NOMO-1 treated with DMSO at 0.1 percent for 48 hours (cell line): ENCODE data around the gene CFL1.
"Not testable (repeated sequence)": the region's sequence is repeated elsewhere in the genome, so short reads cannot be mapped to it uniquely, and the experiment has no call there.

Experiments
- DNase-seq: peaks from one replicate; lab custom pipeline; 2025; ENCODE audit not compliant: unreplicated experiment; lab: John Stamatoyannopoulos, UW

Gene CFL1

GRCh38 chr11:65859812-65860277 lies 1.9 kb upstream of the CFL1 start:
- DNase-seq = peak; percentile 55

- DNase-seq = peak; percentile 99
Observed at GRCh38 chr11:65859095-65859811, 1.3 kb upstream of the CFL1 start.

- DNase-seq = no peak
Observed at GRCh38 chr11:65858681-65859087, 704 bp upstream of the CFL1 start.

GRCh38 chr11:65857500-65857852 lies 504 bp downstream of the CFL1 start:
- DNase-seq = no peak

GRCh38 chr11:65856689-65857499 lies 1.1 kb downstream of the CFL1 start:
- peak; percentile 87 for DNase-seq

GRCh38 chr11:65855927-65856363 lies 2.0 kb downstream of the CFL1 start:
- DNase-seq = no peak

GRCh38 chr11:65854852-65855837 lies 2.8 kb downstream of the CFL1 start:
- no peak for DNase-seq

- DNase-seq = no peak
Observed at GRCh38 chr11:65854161-65854592, 3.8 kb downstream of the CFL1 start.

- DNase-seq = no peak
Observed at GRCh38 chr11:65853246-65853979, 4.6 kb downstream of the CFL1 start.

- DNase-seq = no peak
Observed at GRCh38 chr11:65852508-65853245, 5.3 kb downstream of the CFL1 start.

GRCh38 chr11:65851811-65852507 lies 6.0 kb downstream of the CFL1 start:
- no peak for DNase-seq

- DNase-seq = no peak
Observed at GRCh38 chr11:65851083-65851579, 6.8 kb downstream of the CFL1 start.

GRCh38 chr11:65850217-65851082 lies 7.5 kb downstream of the CFL1 start:
- no peak for DNase-seq

- DNase-seq = no peak
Observed at GRCh38 chr11:65849771-65850216, 8.2 kb downstream of the CFL1 start.

- DNase-seq = no peak
Observed at GRCh38 chr11:65849366-65849765, 8.6 kb downstream of the CFL1 start.

- DNase-seq = not testable (repeated sequence)
Observed at GRCh38 chr11:65848693-65849092, 9.3 kb downstream of the CFL1 start.

GRCh38 chr11:65847746-65848145 lies 10.2 kb downstream of the CFL1 start:
- no peak for DNase-seq
